Ascending aorta (tissue), 2 donors: ENCODE results near the gene IFITM1. TPM values are rescaled to one million over a fixed set of nuclear protein-coding genes. Genes with fewer than 3 reads are reported as not detected.

Experiments
- DNase-seq, 2 donors: peaks; one replicate each; pipeline ENCODE4 v3.0.0-alpha.2; 2019; ENCODE audit warnings: low spot score in 2 of 2
- H3K27ac ChIP-seq, 2 donors: fragments of 200-600 bp; sonication (generic); one replicate each; pipeline ENCODE4 v1.5.1; 2016 to 2017; ENCODE audit warnings: mild to moderate bottlenecking in 1 of 2
- H3K27me3 ChIP-seq: fragments of 200-600 bp; sonication (generic); one replicate; pipeline ENCODE4 v1.5.1; 2017
- H3K36me3 ChIP-seq, 2 donors: fragments of 200-600 bp; sonication (generic); one replicate each; pipeline ENCODE4 v1.5.1; 2016
- H3K4me1 ChIP-seq, 2 donors: fragments of 200-600 bp; sonication (generic); one replicate each; pipeline ENCODE4 v1.5.1; 2016 to 2017; ENCODE audit warnings: mild to moderate bottlenecking in 1 of 2
- H3K4me3 ChIP-seq, 2 donors: fragments of 200-600 bp; sonication (generic); one replicate each; pipeline ENCODE4 v1.5.1; 2016 to 2017; ENCODE audit warnings: mild to moderate bottlenecking in 1 of 2
- H3K9me3 ChIP-seq, 2 donors: fragments of 200-600 bp; sonication (generic); one replicate each; pipeline ENCODE4 v1.5.1; 2016
- CTCF ChIP-seq, 3 experiments: fragments of 200-600 bp in 2 of 3; fragments of 450-650 bp in 1 of 3; sonication (generic) in 2 of 3; IDR thresholded peaks; one replicate each; pipeline ENCODE4 v1.5.1; 2016 to 2019; ENCODE audit warnings: antibody characterized with exemption in 3 of 3, mild to moderate bottlenecking in 1 of 3, moderate library complexity in 1 of 3
- intact Hi-C: fragments of 100-400 bp; cut with DNase I; formaldehyde crosslinking; loops from one replicate; pipeline ENCODE4 v1.15.1; 2023
- total RNA-seq: library from RNA; depleted of rRNA; stranded (reverse); fragments of >200 nt; gene quantifications from one replicate; pipeline ENCODE4 v1.1.0, GENCODE V29; 2016

IFITM1 gene
- total RNA-seq, 1 donor from 2014 or later, result 650 TPM

- peaks cover 0 to under 1% of the 10 kb centered on the region in 2 donors for H3K9me3 ChIP-seq
- H3K27ac ChIP-seq, result peak overlapping the region; percentile 37 to 43
- H3K4me3 ChIP-seq, result no peak overlapping the region
- H3K27me3 ChIP-seq, result no peaks in the 10 kb centered on the region
- no peak for DNase-seq
- TF ChIP-seq CTCF (IDR thresholded peaks at IDR 0.05), result no peak
- H3K36me3 ChIP-seq, result no peaks in the 10 kb centered on the region
- intact Hi-C loops, result no loop called here
- no peaks in the 10 kb centered on the region for H3K4me1 ChIP-seq
Observed at GRCh38 chr11:270451-271318, 43.2 kb upstream of the IFITM1 start.

GRCh38 chr11:271319-271715 is 42.5 kb upstream of the IFITM1 start:
- no peak for TF ChIP-seq CTCF (IDR thresholded peaks at IDR 0.05)
- Histone ChIP-seq H3K36me3 (no peaks in the 10 kb centered on the region), H3K27me3 (no peaks in the 10 kb centered on the region), H3K9me3 (peaks cover 0 to 4% of the 10 kb centered on the region in 2 donors), H3K27ac (no peak overlapping the region), H3K4me1 (no peaks in the 10 kb centered on the region), H3K4me3 (no peak overlapping the region)
- intact Hi-C loops, result no loop called here
- DNase-seq, result peak in 1 of 2 donors; percentile 52

GRCh38 chr11:272195-272930 is 41.5 kb upstream of the IFITM1 start:
- Histone ChIP-seq H3K4me3 (no peak overlapping the region), H3K36me3 (no peaks in the 10 kb centered on the region), H3K27ac (no peak overlapping the region), H3K27me3 (no peaks in the 10 kb centered on the region), H3K9me3 (peaks cover 0 to 4% of the 10 kb centered on the region in 2 donors), H3K4me1 (no peaks in the 10 kb centered on the region)
- no peak for TF ChIP-seq CTCF (IDR thresholded peaks at IDR 0.05)
- intact Hi-C loops, result no loop called here
- no peak for DNase-seq

- intact Hi-C loops, result no loop called here
- H3K27me3 ChIP-seq, result no peaks in the 10 kb centered on the region
- no peaks in the 10 kb centered on the region for H3K36me3 ChIP-seq
- H3K9me3 ChIP-seq, result peaks cover 0 to 4% of the 10 kb centered on the region in 2 donors
- no peak overlapping the region for H3K4me3 ChIP-seq
- no peak for DNase-seq
- H3K27ac ChIP-seq, result no peak overlapping the region
- H3K4me1 ChIP-seq, result no peaks in the 10 kb centered on the region
- TF ChIP-seq CTCF (IDR thresholded peaks at IDR 0.05), result no peak
Observed at GRCh38 chr11:272931-273198, 41.0 kb upstream of the IFITM1 start.

- Histone ChIP-seq H3K27ac (no peak overlapping the region), H3K27me3 (peaks cover 18% of the 10 kb centered on the region), H3K9me3 (peaks cover 0 to 4% of the 10 kb centered on the region in 2 donors), H3K36me3 (no peaks in the 10 kb centered on the region), H3K4me1 (no peaks in the 10 kb centered on the region), H3K4me3 (no peak overlapping the region)
- no peak for TF ChIP-seq CTCF (IDR thresholded peaks at IDR 0.05)
- DNase-seq, result no peak
- intact Hi-C loops, result no loop called here
Observed at GRCh38 chr11:276219-276618, 37.6 kb upstream of the IFITM1 start.
